HepG2 (cell line): ENCODE data around the gene ZNRD2. TPM values are rescaled to one million over a fixed set of nuclear protein-coding genes. Genes with fewer than 3 reads are reported as not detected.

Source experiments
- BCL6 ChIP-seq: IDR thresholded peaks from 2 replicates; pipeline ENCODE4 v1.6.1; 2016; ENCODE audit warnings: missing genetic modification reagents, missing compliant biosample characterization
- CCDC6 ChIP-seq: sonication (generic); formaldehyde crosslinking; IDR thresholded peaks from 2 replicates; pipeline ENCODE4 v1.8.1; 2022; ENCODE audit warnings: mild to moderate bottlenecking, missing genetic modification reagents, moderate library complexity
- CREBL2 ChIP-seq: sonication (generic); formaldehyde crosslinking; IDR thresholded peaks from 2 replicates; pipeline ENCODE4 v1.8.1; 2023; ENCODE audit warnings: missing genetic modification reagents, mild to moderate bottlenecking, borderline replicate concordance
- DNMT3B ChIP-seq: conservative IDR thresholded peaks from 2 replicates; pipeline ENCODE4 v1.6.1; 2016; ENCODE audit warnings: missing biosample characterization, control low read depth
- DR1 ChIP-seq: sonication (generic); formaldehyde crosslinking; IDR thresholded peaks from 2 replicates; pipeline ENCODE4 v1.8.0; 2021; ENCODE audit warnings: mild to moderate bottlenecking, missing genetic modification reagents, inconsistent platforms
- ELF3 ChIP-seq: IDR thresholded peaks from 2 replicates; pipeline ENCODE4 v1.6.1; 2016; ENCODE audit warnings: missing genetic modification reagents, missing compliant biosample characterization
- ESRRA ChIP-seq: sonication (generic); formaldehyde crosslinking; IDR thresholded peaks from 2 replicates; pipeline ENCODE4 v1.5.1; 2020; ENCODE audit warnings: mild to moderate bottlenecking, low read depth, missing genetic modification reagents
- FOXM1 ChIP-seq: sonication (generic); formaldehyde crosslinking; IDR thresholded peaks from 2 replicates; pipeline ENCODE4 v1.5.0; 2020; ENCODE audit warnings: missing genetic modification reagents
- GABPA ChIP-seq, 2 experiments: IDR thresholded peaks; 2 replicates each; pipeline ENCODE4 v1.6.1; 2011 to 2016; ENCODE audit warnings: low read depth in 2 of 2, low read length in 1 of 2, missing biosample characterization in 1 of 2, missing genetic modification characterization in 1 of 2
- HIVEP1 ChIP-seq: sonication (generic); formaldehyde crosslinking; IDR thresholded peaks from 2 replicates; pipeline ENCODE4 v1.4.0; 2020; ENCODE audit warnings: mild to moderate bottlenecking, missing genetic modification reagents
- IRX3 ChIP-seq: sonication (generic); formaldehyde crosslinking; IDR thresholded peaks from 2 replicates; pipeline ENCODE4 v1.8.1; 2023; ENCODE audit warnings: mild to moderate bottlenecking, low read depth, missing genetic modification reagents, borderline replicate concordance
- KLF11 ChIP-seq: IDR thresholded peaks from 2 replicates; pipeline ENCODE4 v1.6.1; 2016; ENCODE audit warnings: missing compliant biosample characterization
- MIXL1 ChIP-seq: IDR thresholded peaks from 2 replicates; pipeline ENCODE4 v1.6.1; 2016
- NBN ChIP-seq: fragments of 450-650 bp; conservative IDR thresholded peaks from 2 replicates; pipeline ENCODE4 v1.6.1; 2017
- SETDB1 ChIP-seq: sonication (generic); formaldehyde crosslinking; IDR thresholded peaks from 2 replicates; pipeline ENCODE4 v1.5.1; 2020; ENCODE audit warnings: missing genetic modification reagents, mild to moderate bottlenecking, borderline replicate concordance
- SRSF1 ChIP-seq: fragments of 200-400 bp; formaldehyde crosslinking; optimal IDR thresholded peaks from 2 replicates; pipeline ENCODE3; 2017; ENCODE audit warnings: mild to moderate bottlenecking, low read depth, low read length, moderate library complexity
- YY1 ChIP-seq: IDR thresholded peaks from 2 replicates; pipeline ENCODE4 v1.6.1; 2011; ENCODE audit warnings: low read length, low read depth, moderate library complexity, mild to moderate bottlenecking; ENCODE audit not compliant: insufficient read depth, insufficient replicate concordance
- ZBTB21 ChIP-seq: sonication (generic); formaldehyde crosslinking; IDR thresholded peaks from 2 replicates; pipeline ENCODE4 v1.4.0; 2020; ENCODE audit warnings: missing genetic modification reagents
- ZBTB42 ChIP-seq: sonication (generic); formaldehyde crosslinking; IDR thresholded peaks from 2 replicates; pipeline ENCODE4 v1.5.0; 2020; ENCODE audit warnings: mild to moderate bottlenecking, missing genetic modification reagents
- ZFP62 ChIP-seq: sonication (generic); formaldehyde crosslinking; IDR thresholded peaks from 2 replicates; pipeline ENCODE4 v1.4.0; 2020; ENCODE audit warnings: missing genetic modification reagents
- ZFP82 ChIP-seq: sonication (generic); formaldehyde crosslinking; IDR thresholded peaks from 2 replicates; pipeline ENCODE4 v1.5.1; 2020; ENCODE audit warnings: mild to moderate bottlenecking, missing genetic modification reagents, borderline replicate concordance
- ZFY ChIP-seq: sonication (generic); formaldehyde crosslinking; IDR thresholded peaks from 2 replicates; pipeline ENCODE4 v1.4.0; 2020; ENCODE audit warnings: missing genetic modification reagents
- ZKSCAN8 ChIP-seq: IDR thresholded peaks from 2 replicates; pipeline ENCODE4 v1.6.1; 2016; ENCODE audit warnings: borderline replicate concordance, missing genetic modification reagents, missing compliant biosample characterization
- ZNF230 ChIP-seq: sonication (generic); formaldehyde crosslinking; IDR thresholded peaks from 2 replicates; pipeline ENCODE4 v1.4.0; 2020; ENCODE audit warnings: mild to moderate bottlenecking, missing genetic modification reagents
- ZNF317 ChIP-seq: sonication (generic); formaldehyde crosslinking; IDR thresholded peaks from 2 replicates; pipeline ENCODE4 v1.5.0; 2020; ENCODE audit warnings: mild to moderate bottlenecking, missing genetic modification reagents
- ZNF354B ChIP-seq: sonication (generic); formaldehyde crosslinking; IDR thresholded peaks from 2 replicates; pipeline ENCODE4 v1.8.0; 2022; ENCODE audit warnings: mild to moderate bottlenecking, missing genetic modification reagents
- ZNF446 ChIP-seq: sonication (generic); formaldehyde crosslinking; IDR thresholded peaks from 2 replicates; pipeline ENCODE4 v1.5.0; 2020; ENCODE audit warnings: mild to moderate bottlenecking, missing genetic modification reagents
- ZNF468 ChIP-seq: sonication (generic); formaldehyde crosslinking; IDR thresholded peaks from 2 replicates; pipeline ENCODE4 v1.8.0; 2022; ENCODE audit warnings: mild to moderate bottlenecking, moderate library complexity, missing genetic modification reagents
- ZNF484 ChIP-seq: sonication (generic); formaldehyde crosslinking; IDR thresholded peaks from 2 replicates; pipeline ENCODE4 v1.5.1; 2020; ENCODE audit warnings: mild to moderate bottlenecking, low read depth, missing genetic modification reagents, borderline replicate concordance
- ZNF546 ChIP-seq: sonication (generic); formaldehyde crosslinking; conservative IDR thresholded peaks from 2 replicates; pipeline ENCODE4 v1.8.1; 2023; ENCODE audit warnings: mild to moderate bottlenecking, missing genetic modification reagents
- ZNF549 ChIP-seq: sonication (generic); formaldehyde crosslinking; IDR thresholded peaks from 2 replicates; pipeline ENCODE4 v1.5.0; 2020; ENCODE audit warnings: missing genetic modification reagents
- ZNF552 ChIP-seq: sonication (generic); formaldehyde crosslinking; IDR thresholded peaks from 2 replicates; pipeline ENCODE4 v1.9.0; 2022; ENCODE audit warnings: missing genetic modification reagents, mild to moderate bottlenecking, borderline replicate concordance
- ZNF570 ChIP-seq: sonication (generic); formaldehyde crosslinking; IDR thresholded peaks from 2 replicates; pipeline ENCODE4 v1.4.0; 2020; ENCODE audit warnings: mild to moderate bottlenecking, missing genetic modification reagents, borderline replicate concordance
- ZNF776 ChIP-seq: sonication (generic); formaldehyde crosslinking; IDR thresholded peaks from 2 replicates; pipeline ENCODE4 v1.4.0; 2020; ENCODE audit warnings: mild to moderate bottlenecking, missing genetic modification reagents
- polyA plus RNA-seq, 8 experiments: library from polyadenylated mRNA; depleted of rRNA in 3 of 8; stranded (reverse) in 7 of 8; unstranded in 1 of 8; fragments of >200 nt; fragmentation: Illumina TruSeq in 4 of 8; extraction: Trizol in 4 of 8; gene quantifications; 2 replicates each; pipeline versions ENCODE4 v1.2.1 to v1.2.3, GENCODE V29; 2011 to 2016; ENCODE audit warnings: low read depth in 4 of 8, missing spikeins in 1 of 8, mixed read lengths in 1 of 8; ENCODE audit not compliant: insufficient read depth in 1 of 8
- total RNA-seq, 5 experiments: library from RNA; depleted of rRNA; stranded (reverse); fragments of >200 nt; fragmentation: Illumina TruSeq; extraction: Trizol; gene quantifications; 2 replicates each; pipeline ENCODE4 v1.2.3, GENCODE V29; 2016; ENCODE audit warnings: low read depth in 1 of 5
- TF ChIP-seq, protein P1 (sequence below): sonication (generic); formaldehyde crosslinking; IDR thresholded peaks from 2 replicates; pipeline ENCODE4 v1.5.0; 2020; ENCODE audit warnings: missing genetic modification reagents

ZNRD2 gene
- total and polyA plus RNA-seq, 2 of the 13 experiments (the other 11 are each of a cell fraction or from before 2014, with no cell fraction given): 29.2 to 34.0 TPM

DNA sequence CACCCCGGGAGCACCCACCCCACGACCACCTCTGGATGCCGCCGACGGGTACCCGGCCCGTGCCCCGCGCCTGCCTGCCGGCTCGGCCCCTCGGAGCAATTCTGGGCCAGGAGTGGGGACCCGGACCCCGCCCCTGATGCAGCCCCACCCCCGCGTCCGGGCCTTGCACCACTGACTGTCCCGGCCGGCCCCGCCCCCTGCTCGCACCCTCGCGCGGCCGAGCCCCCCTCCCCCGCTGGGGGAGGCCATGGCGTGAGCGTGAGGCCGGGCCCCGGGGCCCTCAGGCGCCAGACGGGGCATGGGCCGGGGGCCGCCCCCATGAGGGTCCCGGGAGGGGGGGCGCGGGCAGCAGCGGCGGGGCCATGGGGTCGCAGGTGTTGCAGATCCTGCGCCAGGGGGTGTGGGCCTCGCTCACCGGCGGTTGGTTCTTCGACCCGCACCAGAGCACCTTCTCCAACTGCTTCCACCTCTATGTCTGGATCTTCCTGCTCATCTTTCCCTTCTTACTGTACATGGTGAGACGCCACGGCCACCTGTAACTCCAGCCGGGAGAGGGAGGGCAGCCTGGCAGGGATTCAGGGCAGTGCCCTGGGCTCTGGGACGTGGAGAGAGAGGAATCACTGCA, 45.8 kb downstream of the ZNRD2 start (continued):
- no peak for TF ChIP-seq DNMT3B (CRISPR knock-in tag)
- no peak for TF ChIP-seq ZNF552 (CRISPR knock-in tag)
- TF ChIP-seq NBN: no peak
- TF ChIP-seq DR1 (CRISPR knock-in tag): no peak
- TF ChIP-seq FOXM1 (CRISPR knock-in tag): no peak
- no peak for TF ChIP-seq ZBTB42 (CRISPR knock-in tag)
- TF ChIP-seq ZNF546 (CRISPR knock-in tag): peak; percentile 70; the same call in 1 of the 2 replicates
- TF ChIP-seq ZNF446 (CRISPR knock-in tag): 0 out of 2 replicates have a peak, but pooled peaks have one; percentile 3
- TF ChIP-seq ZNF317 (CRISPR knock-in tag): no peak
- TF ChIP-seq SRSF1: no peak
- no peak for TF ChIP-seq ELF3
- TF ChIP-seq ZNF468 (CRISPR knock-in tag): no peak
- no peak; the same call in 1 of the 2 replicates for TF ChIP-seq HIVEP1 (CRISPR knock-in tag)
- TF ChIP-seq ZNF230 (CRISPR knock-in tag): no peak
- no peak for TF ChIP-seq YY1
- no peak for TF ChIP-seq BCL6 (CRISPR knock-in tag)
- TF ChIP-seq CCDC6: 0 out of 2 replicates have a peak, but pooled peaks have one; percentile 10
- TF ChIP-seq ZFY (CRISPR knock-in tag): peak; percentile 58; the same call in 1 of the 2 replicates
- TF ChIP-seq SETDB1: no peak
- no peak for TF ChIP-seq ZNF570 (CRISPR knock-in tag)
- TF ChIP-seq, protein P1, sequence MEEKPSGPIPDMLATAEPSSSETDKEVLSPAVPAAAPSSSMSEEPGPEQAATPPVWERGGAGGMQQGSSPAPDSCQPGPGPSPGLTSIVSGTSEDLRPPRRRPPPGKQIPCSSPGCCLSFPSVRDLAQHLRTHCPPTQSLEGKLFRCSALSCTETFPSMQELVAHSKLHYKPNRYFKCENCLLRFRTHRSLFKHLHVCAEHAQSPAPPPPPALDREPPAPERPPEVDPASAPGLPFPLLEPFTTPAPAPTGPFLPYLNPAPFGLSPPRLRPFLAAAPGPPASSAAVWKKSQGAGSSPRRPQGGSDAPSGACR (CRISPR knock-in tag): no peak
- TF ChIP-seq ZNF354B (CRISPR knock-in tag): no peak
- TF ChIP-seq KLF11 (CRISPR knock-in tag): no peak
- no peak for TF ChIP-seq ZFP62 (CRISPR knock-in tag)
- no peak for TF ChIP-seq ZNF484
- TF ChIP-seq GABPA (IDR thresholded peaks at IDR 0.05; ENCODE audit: low read depth, low read length): no peak
- no peak for TF ChIP-seq GABPA (CRISPR knock-in tag; IDR thresholded peaks at IDR 0.05; ENCODE audit: low read depth)
- no peak for TF ChIP-seq MIXL1 (CRISPR knock-in tag)
- TF ChIP-seq IRX3 (CRISPR knock-in tag): peak; percentile 81; the same call in 1 of the 2 replicates
- peak; percentile 76; the same call in 1 of the 2 replicates for TF ChIP-seq ESRRA (CRISPR knock-in tag)
- TF ChIP-seq CREBL2 (CRISPR knock-in tag): no peak; the same call in 1 of the 2 replicates
- no peak for TF ChIP-seq ZFP82 (CRISPR knock-in tag)
- 0 out of 2 replicates have a peak, but pooled peaks have one; percentile 54 for TF ChIP-seq ZNF776
- no peak for TF ChIP-seq ZNF549 (CRISPR knock-in tag)
- TF ChIP-seq ZBTB21 (CRISPR knock-in tag): no peak
- TF ChIP-seq ZKSCAN8: no peak
